Neural cell (in vitro differentiated cells): ENCODE data around the gene PCDHB13.

ENCODE experiments used
- CTCF ChIP-seq: fragments of 450-650 bp; IDR thresholded peaks from 2 replicates; pipeline ENCODE4 v1.5.1; 2014; ENCODE audit warnings: antibody characterized with exemption, mild to moderate bottlenecking, moderate library complexity; ENCODE audit not compliant: poor library complexity, severe bottlenecking
- EZH2 ChIP-seq: fragments of 200-600, 300-800 bp; shearing (Covaris generic), sonication (generic); IDR thresholded peaks from 2 replicates; pipeline ENCODE4 v1.6.1; 2014; ENCODE audit warnings: antibody characterized with exemption, low read length, borderline replicate concordance, mild to moderate bottlenecking; ENCODE audit not compliant: insufficient read depth, poor library complexity, severe bottlenecking
- MXI1 ChIP-seq: fragments of 450-650 bp; conservative IDR thresholded peaks from 2 replicates; pipeline ENCODE4 v1.6.1; 2014; ENCODE audit warnings: antibody characterized with exemption, mild to moderate bottlenecking; ENCODE audit not compliant: poor library complexity, severe bottlenecking
- POLR2AphosphoS5 ChIP-seq: IDR thresholded peaks from 2 replicates; pipeline ENCODE4 v1.6.1; 2012
- RAD21 ChIP-seq: fragments of 450-650 bp; conservative IDR thresholded peaks from 2 replicates; pipeline ENCODE4 v1.6.1; 2014; ENCODE audit warnings: antibody characterized with exemption, mild to moderate bottlenecking, moderate library complexity
- REST ChIP-seq: IDR thresholded peaks from 2 replicates; pipeline ENCODE4 v1.6.1; 2012; ENCODE audit warnings: borderline replicate concordance

- TF ChIP-seq MXI1 (no peak), CTCF (no peak), EZH2 (no peak), REST (no peak), POLR2AphosphoS5 (no peak), RAD21 (no peak)
Observed at GRCh38 chr5:141236516-141237313, 23.0 kb downstream of the PCDHB13 start.
